HCT116 (cell line): ENCODE results near the gene CDCP2. TPM values are rescaled to one million over a fixed set of nuclear protein-coding genes. Genes with fewer than 3 reads are reported as not detected.

Source experiments
- ATAC-seq: fragments of 200-7000 bp; cut with Tn5 transposase; 2 replicates; pipeline ENCODE4 v1.9.1; 2020; ENCODE audit warnings: mild to moderate bottlenecking, moderate library complexity
- BruUV-seq: library from RNA; stranded (reverse); fragments of 400-500 nt; replicated peaks from 2 replicates; lab custom pipeline; 2021; lab: Mats Ljungman, UMichigan
- CTCF ChIA-PET: fragments of 300-600 bp; sonication (Branson Sonifier 250); formaldehyde crosslinking; loops from one replicate; lab custom pipeline; 2021; ENCODE audit warnings: antibody characterized with exemption; lab: Charles Lee
- POLR2A ChIA-PET: fragments of 300-600, 350-600 bp; sonication (Branson Sonifier 250); formaldehyde crosslinking; loops from one replicate; lab custom pipeline; 2021; ENCODE audit warnings: antibody characterized with exemption; lab: Charles Lee
- RAD21 ChIA-PET, 2 experiments: fragments of 300-600 bp; sonication (Branson Sonifier 250); formaldehyde crosslinking; loops; one replicate each; lab custom pipeline; 2023; ENCODE audit warnings: low total read pairs in 2 of 2; ENCODE audit not compliant: uncharacterized antibody in 2 of 2, unreplicated experiment in 2 of 2, low non-redundant PET in 1 of 2; lab: Charles Lee
- DNase-seq: peaks from one replicate; pipeline ENCODE4 v3.0.0-alpha.2; 2010; ENCODE audit warnings: low read depth, low spot score
- H2AFZ ChIP-seq: fragments of 200-600 bp; shearing (Covaris generic), sonication (generic); 2 replicates; pipeline ENCODE4 v1.6.1; 2017; ENCODE audit warnings: low read depth, mixed run types, mixed read lengths, antibody characterized with exemption, low read length; ENCODE audit not compliant: poor library complexity, severe bottlenecking
- H3K27ac ChIP-seq: 2 replicates; pipeline ENCODE4 v1.5.1; 2012; ENCODE audit warnings: low read depth, low read length
- H3K27me3 ChIP-seq: fragments of 200-600 bp; sonication (generic); 2 replicates; pipeline ENCODE4 v1.6.1; 2016; ENCODE audit warnings: mixed run types, low read length, mixed read lengths; ENCODE audit not compliant: insufficient read depth
- H3K36me3 ChIP-seq, 2 experiments: fragments of 200-500 bp in 1 of 2; fragments of 200-600 bp in 1 of 2; sonication (Bioruptor generic) in 1 of 2; sonication (generic) in 1 of 2; 2 replicates each; pipeline versions ENCODE4 v1.5.1 to v1.6.1; 2014 to 2016; ENCODE audit warnings: low read length in 2 of 2, inconsistent platforms in 1 of 2, mixed read lengths in 1 of 2, mixed run types in 1 of 2; ENCODE audit not compliant: insufficient read depth in 2 of 2, control insufficient read depth in 1 of 2
- H3K4me1 ChIP-seq, 2 experiments: fragments of 200-600 bp in 1 of 2; sonication (generic) in 1 of 2; 2 replicates each; pipeline versions ENCODE4 v1.5.1 to v1.6.1; 2012 to 2017; ENCODE audit warnings: low read length in 2 of 2, inconsistent platforms in 1 of 2, mild to moderate bottlenecking in 1 of 2, mixed read lengths in 1 of 2, mixed run types in 1 of 2, moderate library complexity in 1 of 2; ENCODE audit not compliant: insufficient read depth in 2 of 2, control insufficient read depth in 1 of 2
- H3K4me2 ChIP-seq: fragments of 200-600 bp; sonication (generic); 2 replicates; pipeline ENCODE4 v1.6.1; 2017; ENCODE audit warnings: mixed run types, low read length, mixed read lengths
- H3K4me3 ChIP-seq, 2 experiments: fragments of 200-600 bp in 1 of 2; sonication (generic) in 1 of 2; replicated peaks in 1 of 2; 2 replicates each; pipeline ENCODE4 v1.5.1; 2011 to 2016; ENCODE audit warnings: low read length in 2 of 2, control low read depth in 1 of 2, low read depth in 1 of 2, mild to moderate bottlenecking in 1 of 2, mixed read lengths in 1 of 2, mixed run types in 1 of 2
- H3K79me2 ChIP-seq: fragments of 200-600 bp; sonication (generic); 2 replicates; pipeline ENCODE4 v1.6.1; 2017; ENCODE audit warnings: mild to moderate bottlenecking, mixed run types, low read length, moderate library complexity, mixed read lengths; ENCODE audit not compliant: insufficient read depth
- H3K9ac ChIP-seq: fragments of 200-600 bp; sonication (generic); 2 replicates; pipeline ENCODE4 v1.6.1; 2016; ENCODE audit warnings: low read length, mixed read lengths
- H3K9me2 ChIP-seq: fragments of 200-600 bp; sonication (generic), shearing (Covaris generic); 2 replicates; pipeline ENCODE4 v1.6.1; 2017; ENCODE audit warnings: mixed run types, mild to moderate bottlenecking, moderate library complexity; ENCODE audit not compliant: insufficient read depth
- H3K9me3 ChIP-seq, 2 experiments: fragments of 200-500 bp in 1 of 2; fragments of 200-600 bp in 1 of 2; sonication (Bioruptor generic) in 1 of 2; sonication (generic) in 1 of 2; 2 replicates each; pipeline ENCODE4 v1.6.1; 2014 to 2017; ENCODE audit warnings: low read length in 2 of 2, mixed read lengths in 2 of 2, inconsistent platforms in 1 of 2, low read depth in 1 of 2, mild to moderate bottlenecking in 1 of 2, mixed run types in 1 of 2, moderate library complexity in 1 of 2; ENCODE audit not compliant: control insufficient read depth in 1 of 2, insufficient read depth in 1 of 2
- H4K20me1 ChIP-seq: fragments of 200-600 bp; sonication (generic), shearing (Covaris generic); 2 replicates; pipeline ENCODE4 v1.6.1; 2017; ENCODE audit warnings: mixed run types, mild to moderate bottlenecking, moderate library complexity; ENCODE audit not compliant: insufficient read depth
- CBX3 ChIP-seq: IDR thresholded peaks from 2 replicates; pipeline ENCODE4 v1.6.1; 2012; ENCODE audit warnings: low read depth
- EGR1 ChIP-seq: IDR thresholded peaks from 2 replicates; pipeline ENCODE4 v1.6.1; 2012; ENCODE audit warnings: low read depth
- ELF1 ChIP-seq: IDR thresholded peaks from 2 replicates; pipeline ENCODE4 v1.6.1; 2012; ENCODE audit warnings: low read depth, borderline replicate concordance
- EZH2 ChIP-seq: fragments of 200-600 bp; sonication (generic); IDR thresholded peaks from 2 replicates; pipeline ENCODE4 v1.6.1; 2017; ENCODE audit warnings: antibody characterized with exemption, mixed run types
- JUND ChIP-seq: IDR thresholded peaks from 2 replicates; pipeline ENCODE4 v1.6.1; 2012
- MAX ChIP-seq: IDR thresholded peaks from 2 replicates; pipeline ENCODE4 v1.6.1; 2012
- POLR2AphosphoS5 ChIP-seq: IDR thresholded peaks from 2 replicates; pipeline ENCODE4 v1.6.1; 2011; ENCODE audit warnings: mild to moderate bottlenecking, low read depth, low read length, moderate library complexity
- REST ChIP-seq: IDR thresholded peaks from 2 replicates; pipeline ENCODE4 v1.6.1; 2012; ENCODE audit warnings: low read depth
- SIN3A ChIP-seq: IDR thresholded peaks from 2 replicates; pipeline ENCODE4 v1.6.1; 2012; ENCODE audit warnings: low read depth
- TCF7L2 ChIP-seq: IDR thresholded peaks from 2 replicates; pipeline ENCODE4 v1.7.0; 2011; ENCODE audit warnings: borderline replicate concordance, inconsistent platforms; ENCODE audit not compliant: insufficient read depth, insufficient read length; ENCODE audit errors: extremely low read depth
- YY1 ChIP-seq: IDR thresholded peaks from 2 replicates; pipeline ENCODE4 v1.6.1; 2011; ENCODE audit warnings: low read length, low read depth, moderate library complexity, mild to moderate bottlenecking; ENCODE audit not compliant: insufficient replicate concordance; ENCODE audit errors: extremely low read depth
- intact Hi-C: fragments of 100-400 bp; cut with micrococcal nuclease; formaldehyde crosslinking; loops from 2 replicates; pipeline ENCODE4 v1.10.0; 2022
- total RNA-seq: library from RNA; stranded (reverse); gene quantifications from one replicate; pipeline ENCODE4 v1.2.1, GENCODE V29; 2021; ENCODE audit not compliant: unreplicated experiment
- TF ChIP-seq, protein P1 (sequence below): IDR thresholded peaks from 2 replicates; pipeline ENCODE4 v1.6.1; 2012
- TF ChIP-seq, protein P2 (sequence below), 3 experiments: fragments of 200-600 bp in 1 of 3; sonication (generic) in 1 of 3; IDR thresholded peaks in 2 of 3; conservative IDR thresholded peaks in 1 of 3; 2 replicates each; pipeline ENCODE4 v1.5.1; 2012 to 2017; ENCODE audit warnings: low read depth in 2 of 3, low read length in 2 of 3, antibody characterized with exemption in 1 of 3, borderline replicate concordance in 1 of 3, control low read depth in 1 of 3, mild to moderate bottlenecking in 1 of 3, mixed read lengths in 1 of 3, mixed run types in 1 of 3, moderate library complexity in 1 of 3; ENCODE audit not compliant: insufficient read depth in 1 of 3

CDCP2 gene
- total RNA-seq, 1 experiment from 2014 or later = 0.22 TPM

DNA sequence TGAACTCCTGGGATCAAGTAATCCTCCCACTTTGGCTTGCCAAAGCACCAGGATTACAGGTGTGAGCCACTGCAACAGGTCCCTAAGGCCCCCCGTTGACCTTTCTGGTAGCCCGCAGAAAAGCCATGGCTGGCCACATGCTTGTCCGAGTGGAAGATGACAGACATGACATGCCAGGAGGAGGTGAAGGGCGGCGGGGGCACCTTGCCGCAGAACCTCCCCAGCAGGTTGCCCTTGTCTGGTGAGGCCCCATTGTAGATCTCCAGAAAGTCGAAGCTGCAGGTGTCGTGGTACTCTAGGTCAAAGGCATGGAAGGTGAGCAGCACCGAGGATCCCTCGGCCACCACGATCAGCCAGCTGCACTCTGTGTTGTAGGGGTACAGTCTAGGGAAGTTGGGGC is 8.4 kb downstream of the CDCP2 start:
- H3K4me2 ChIP-seq = no peak overlapping the region
- ChIA-PET RAD21 (no interaction called here), POLR2A (no interaction called here), CTCF (no interaction called here)
- H3K4me1 ChIP-seq = no peaks in the 10 kb centered on the region
- H3K27ac ChIP-seq = no peak overlapping the region
- BruUV-seq = no TSS peak
- H3K79me2 ChIP-seq = no peaks in the 10 kb centered on the region
- no peak overlapping the region for H2AFZ ChIP-seq
- no peak overlapping the region for H3K4me3 ChIP-seq
- TF ChIP-seq JUND (no peak), MAX (no peak), EZH2 (no peak), EGR1 (no peak), YY1 (no peak), CBX3 (no peak), ELF1 (no peak)
- TF ChIP-seq, protein P1, sequence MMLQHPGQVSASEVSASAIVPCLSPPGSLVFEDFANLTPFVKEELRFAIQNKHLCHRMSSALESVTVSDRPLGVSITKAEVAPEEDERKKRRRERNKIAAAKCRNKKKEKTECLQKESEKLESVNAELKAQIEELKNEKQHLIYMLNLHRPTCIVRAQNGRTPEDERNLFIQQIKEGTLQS = no peak
- no peaks in the 10 kb centered on the region for H3K36me3 ChIP-seq
- no peak overlapping the region for H3K9ac ChIP-seq
- intact Hi-C loops = no loop called here
- no peaks in the 10 kb centered on the region for H3K27me3 ChIP-seq
- no peak for DNase-seq
- ATAC-seq = no peak
- H3K9me2 ChIP-seq = no peaks in the 10 kb centered on the region
- no peaks in the 10 kb centered on the region for H3K9me3 ChIP-seq
- no peaks in the 10 kb centered on the region for H4K20me1 ChIP-seq

GRCh38 chr1:54142146-54142900 is 10.5 kb downstream of the CDCP2 start:
- no peak overlapping the region for H2AFZ ChIP-seq
- CTCF ChIA-PET = interaction anchor here (1.3 kb wide), 1 partner anchor 39 kb away, joined by 3 read pairs; no protein-coding TSS in a partner anchor
- H3K4me2 ChIP-seq = no peak overlapping the region
- no peaks in the 10 kb centered on the region for H3K79me2 ChIP-seq
- DNase-seq (no peak), ATAC-seq (no peak)
- H3K4me3 ChIP-seq = no peak overlapping the region
- H3K27me3 ChIP-seq = no peaks in the 10 kb centered on the region
- no peaks in the 10 kb centered on the region for H4K20me1 ChIP-seq
- no peak overlapping the region for H3K9ac ChIP-seq
- H3K9me2 ChIP-seq = no peaks in the 10 kb centered on the region
- BruUV-seq = no TSS peak
- intact Hi-C loops = no loop called here
- H3K36me3 ChIP-seq = no peaks in the 10 kb centered on the region
- H3K4me1 ChIP-seq = no peaks in the 10 kb centered on the region; a peak in 1 of 4 replicates
- H3K9me3 ChIP-seq = no peaks in the 10 kb centered on the region
- no peak overlapping the region for H3K27ac ChIP-seq
- POLR2A ChIA-PET = no interaction called here
- RAD21 ChIA-PET = no interaction called here
- TF ChIP-seq, protein P1 = no peak
- no peak for TF ChIP-seq REST
- no peak for TF ChIP-seq TCF7L2
- no peak for TF ChIP-seq SIN3A
- TF ChIP-seq POLR2AphosphoS5 = no peak
- no peak for TF ChIP-seq CBX3
- TF ChIP-seq, protein P2, sequence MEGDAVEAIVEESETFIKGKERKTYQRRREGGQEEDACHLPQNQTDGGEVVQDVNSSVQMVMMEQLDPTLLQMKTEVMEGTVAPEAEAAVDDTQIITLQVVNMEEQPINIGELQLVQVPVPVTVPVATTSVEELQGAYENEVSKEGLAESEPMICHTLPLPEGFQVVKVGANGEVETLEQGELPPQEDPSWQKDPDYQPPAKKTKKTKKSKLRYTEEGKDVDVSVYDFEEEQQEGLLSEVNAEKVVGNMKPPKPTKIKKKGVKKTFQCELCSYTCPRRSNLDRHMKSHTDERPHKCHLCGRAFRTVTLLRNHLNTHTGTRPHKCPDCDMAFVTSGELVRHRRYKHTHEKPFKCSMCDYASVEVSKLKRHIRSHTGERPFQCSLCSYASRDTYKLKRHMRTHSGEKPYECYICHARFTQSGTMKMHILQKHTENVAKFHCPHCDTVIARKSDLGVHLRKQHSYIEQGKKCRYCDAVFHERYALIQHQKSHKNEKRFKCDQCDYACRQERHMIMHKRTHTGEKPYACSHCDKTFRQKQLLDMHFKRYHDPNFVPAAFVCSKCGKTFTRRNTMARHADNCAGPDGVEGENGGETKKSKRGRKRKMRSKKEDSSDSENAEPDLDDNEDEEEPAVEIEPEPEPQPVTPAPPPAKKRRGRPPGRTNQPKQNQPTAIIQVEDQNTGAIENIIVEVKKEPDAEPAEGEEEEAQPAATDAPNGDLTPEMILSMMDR (IDR thresholded peaks at IDR 0.05 in 2 of 3, conservative IDR thresholded peaks at IDR 0.05 in 1 of 3; ENCODE audit: borderline replicate concordance in 1 of 3, insufficient read depth in 1 of 3, low read depth in 2 of 3, low read length in 2 of 3) = no peak
